ENCODE measurements around the gene COL24A1. TPM values are rescaled to one million over a fixed set of nuclear protein-coding genes. Genes with fewer than 3 reads are reported as not detected.
"Not testable (repeated sequence)": the region's sequence is repeated elsewhere in the genome, so short reads cannot be mapped to it uniquely, and the experiment has no call there.

Gene COL24A1
- total RNA-seq, 1 experiment from 2014 or later: not detected

DNA sequence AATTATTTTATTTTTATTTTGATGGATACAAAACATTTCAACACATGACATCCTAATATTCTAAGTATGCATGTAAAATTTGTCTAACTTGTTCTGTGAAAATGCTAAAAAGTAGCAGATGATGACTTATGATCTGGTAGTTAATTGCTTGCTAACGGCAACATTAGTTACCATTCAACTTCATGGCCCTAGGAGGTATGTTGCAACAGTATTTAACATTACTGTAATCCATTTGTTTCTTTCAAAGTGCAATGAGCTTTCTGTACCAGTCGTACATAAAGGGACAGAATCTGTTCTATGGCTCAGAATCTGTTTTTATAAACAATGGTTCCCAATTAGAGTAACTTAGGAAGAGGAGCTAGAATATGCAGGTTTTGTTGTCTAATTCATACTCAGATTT, 356.8 kb downstream of the COL24A1 start:
- no peaks in the 10 kb centered on the region for H4K20me1 ChIP-seq (ENCODE audit: insufficient read depth)
- H3K9me2 ChIP-seq (ENCODE audit: insufficient read depth): no peaks in the 10 kb centered on the region
- ATAC-seq: no peak
- no peak for DNase-seq (ENCODE audit: low read depth, low spot score)
- ChIA-PET CTCF (no interaction called here), POLR2A (no interaction called here), RAD21 (ENCODE audit: low non-redundant PET in 1 of 2, low total read pairs in 2 of 2, uncharacterized antibody in 2 of 2, unreplicated experiment in 2 of 2) (no interaction called here)
- H3K4me2 ChIP-seq (ENCODE audit: low read length): no peak overlapping the region
- intact Hi-C loops (cut with micrococcal nuclease): no loop called here
- H2AFZ ChIP-seq (ENCODE audit: low read depth, low read length, poor library complexity, severe bottlenecking): no peak overlapping the region
- no peaks in the 10 kb centered on the region for H3K79me2 ChIP-seq (ENCODE audit: insufficient read depth, low read length)
- H3K4me1 ChIP-seq (ENCODE audit: control insufficient read depth in 1 of 2, insufficient read depth in 2 of 2, low read length in 2 of 2): no peaks in the 10 kb centered on the region
- no peak overlapping the region for H3K27ac ChIP-seq (ENCODE audit: low read depth, low read length)
- no peaks in the 10 kb centered on the region for H3K27me3 ChIP-seq (ENCODE audit: insufficient read depth, low read length)
- no peak overlapping the region for H3K4me3 ChIP-seq (replicated peaks in 1 of 2; ENCODE audit: low read depth in 1 of 2, low read length in 2 of 2)
- H3K9ac ChIP-seq (ENCODE audit: low read length): no peak overlapping the region
- TF ChIP-seq ELF1 (IDR thresholded peaks at IDR 0.05; ENCODE audit: borderline replicate concordance, low read depth): no peak
- no peaks in the 10 kb centered on the region for H3K36me3 ChIP-seq (ENCODE audit: control insufficient read depth in 1 of 2, insufficient read depth in 2 of 2, low read length in 2 of 2)
- H3K9me3 ChIP-seq (ENCODE audit: control insufficient read depth in 1 of 2, insufficient read depth in 1 of 2, low read depth in 1 of 2, low read length in 2 of 2): no peaks in the 10 kb centered on the region
- BruUV-seq (replicated peaks): no TSS peak

DNA sequence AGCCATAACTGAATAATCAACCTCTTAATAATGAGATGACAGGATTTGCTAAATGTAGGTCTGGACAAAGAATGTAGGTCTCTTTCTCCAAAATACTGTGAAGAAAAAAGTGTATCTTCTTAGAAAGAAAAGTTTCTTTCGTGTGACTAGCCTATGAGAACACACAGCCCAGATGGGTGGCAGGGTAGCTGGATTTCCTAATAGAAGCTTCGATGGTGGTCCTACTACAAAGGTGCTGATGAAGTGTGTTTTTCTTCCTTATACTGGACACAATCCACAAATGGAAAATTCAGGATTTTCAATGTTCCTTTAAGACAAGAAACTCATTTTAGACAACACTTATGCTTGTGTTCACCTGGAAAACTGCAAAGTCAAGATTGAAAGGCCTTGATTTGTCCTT, 358.2 kb downstream of the COL24A1 start:
- H3K4me2 ChIP-seq (ENCODE audit: low read length): no peak overlapping the region
- no peaks in the 10 kb centered on the region for H3K27me3 ChIP-seq (ENCODE audit: insufficient read depth, low read length)
- no peaks in the 10 kb centered on the region for H3K9me3 ChIP-seq (ENCODE audit: control insufficient read depth in 1 of 2, insufficient read depth in 1 of 2, low read depth in 1 of 2, low read length in 2 of 2)
- RAD21 ChIA-PET (ENCODE audit: low non-redundant PET in 1 of 2, low total read pairs in 2 of 2, uncharacterized antibody in 2 of 2, unreplicated experiment in 2 of 2): no interaction called here
- DNase-seq (ENCODE audit: low read depth, low spot score) (no peak), ATAC-seq (no peak)
- H4K20me1 ChIP-seq (ENCODE audit: insufficient read depth): no peaks in the 10 kb centered on the region
- H3K4me3 ChIP-seq (replicated peaks in 1 of 2; ENCODE audit: low read depth in 1 of 2, low read length in 2 of 2): no peak overlapping the region
- H3K27ac ChIP-seq (ENCODE audit: low read depth, low read length): no peak overlapping the region
- no peaks in the 10 kb centered on the region for H3K36me3 ChIP-seq (ENCODE audit: control insufficient read depth in 1 of 2, insufficient read depth in 2 of 2, low read length in 2 of 2)
- no TSS peak for BruUV-seq (replicated peaks)
- no peak overlapping the region for H3K9ac ChIP-seq (ENCODE audit: low read length)
- POLR2A ChIA-PET: no interaction called here
- H2AFZ ChIP-seq (ENCODE audit: low read depth, low read length, poor library complexity, severe bottlenecking): no peak overlapping the region
- CTCF ChIA-PET: no interaction called here
- no peaks in the 10 kb centered on the region for H3K79me2 ChIP-seq (ENCODE audit: insufficient read depth, low read length)
- no peaks in the 10 kb centered on the region for H3K4me1 ChIP-seq (ENCODE audit: control insufficient read depth in 1 of 2, insufficient read depth in 2 of 2, low read length in 2 of 2)
- intact Hi-C loops (cut with micrococcal nuclease): no loop called here
- TF ChIP-seq EZH2phosphoT487 (IDR thresholded peaks at IDR 0.05; ENCODE audit: borderline replicate concordance) (no peak), TCF7L2 (IDR thresholded peaks at IDR 0.05; ENCODE audit: borderline replicate concordance, extremely low read depth, insufficient read depth, insufficient read length) (no peak), CEBPB (IDR thresholded peaks at IDR 0.05; ENCODE audit: low read depth) (no peak)
- TF ChIP-seq, protein P1, sequence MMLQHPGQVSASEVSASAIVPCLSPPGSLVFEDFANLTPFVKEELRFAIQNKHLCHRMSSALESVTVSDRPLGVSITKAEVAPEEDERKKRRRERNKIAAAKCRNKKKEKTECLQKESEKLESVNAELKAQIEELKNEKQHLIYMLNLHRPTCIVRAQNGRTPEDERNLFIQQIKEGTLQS (IDR thresholded peaks at IDR 0.05): no peak
- H3K9me2 ChIP-seq (ENCODE audit: insufficient read depth): no peaks in the 10 kb centered on the region

DNA sequence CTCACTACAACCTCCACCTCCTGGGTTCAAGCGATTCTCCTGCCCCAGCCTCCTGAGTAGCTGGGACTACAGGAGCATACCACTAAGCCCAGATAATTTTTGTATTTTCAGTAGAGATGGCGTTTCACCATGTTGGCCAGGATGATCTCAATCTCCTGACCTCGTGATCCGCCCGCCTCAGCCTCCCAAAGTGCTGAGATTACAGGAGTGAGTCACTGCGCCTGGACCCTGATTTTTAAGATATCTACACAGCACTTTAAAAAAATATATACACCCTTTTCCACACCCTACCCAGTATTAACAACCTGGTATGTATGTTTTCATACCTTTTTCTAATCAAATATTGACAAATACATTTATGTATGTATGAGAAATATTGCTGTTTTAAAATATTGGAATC, 379.6 kb downstream of the COL24A1 start:
- H3K27me3 ChIP-seq (ENCODE audit: insufficient read depth, low read length); H2AFZ ChIP-seq (ENCODE audit: low read depth, low read length, poor library complexity, severe bottlenecking); BruUV-seq (replicated peaks); H3K4me3 ChIP-seq (replicated peaks in 1 of 2; ENCODE audit: low read depth in 1 of 2, low read length in 2 of 2); H3K4me2 ChIP-seq (ENCODE audit: low read length); ATAC-seq; H3K9me2 ChIP-seq (ENCODE audit: insufficient read depth); H3K27ac ChIP-seq (ENCODE audit: low read depth, low read length); H4K20me1 ChIP-seq (ENCODE audit: insufficient read depth); H3K36me3 ChIP-seq (ENCODE audit: control insufficient read depth in 1 of 2, insufficient read depth in 2 of 2, low read length in 2 of 2); H3K79me2 ChIP-seq (ENCODE audit: insufficient read depth, low read length); intact Hi-C loops (cut with micrococcal nuclease); CTCF ChIA-PET; H3K9me3 ChIP-seq (ENCODE audit: control insufficient read depth in 1 of 2, insufficient read depth in 1 of 2, low read depth in 1 of 2, low read length in 2 of 2); RAD21 ChIA-PET (ENCODE audit: low non-redundant PET in 1 of 2, low total read pairs in 2 of 2, uncharacterized antibody in 2 of 2, unreplicated experiment in 2 of 2); H3K9ac ChIP-seq (ENCODE audit: low read length); H3K4me1 ChIP-seq (ENCODE audit: control insufficient read depth in 1 of 2, insufficient read depth in 2 of 2, low read length in 2 of 2); POLR2A ChIA-PET; DNase-seq (ENCODE audit: low read depth, low spot score): not testable (repeated sequence)

Data from HCT116 (cell line).